HepG2 (cell line): Measurements from ENCODE around the gene XXYLT1. TPM values are rescaled to one million over a fixed set of nuclear protein-coding genes. Genes with fewer than 3 reads are reported as not detected.

Experiments
- BRF2 ChIP-seq: sonication (generic); formaldehyde crosslinking; IDR thresholded peaks from 2 replicates; pipeline ENCODE4 v1.8.1; 2022; ENCODE audit warnings: mild to moderate bottlenecking, missing genetic modification reagents
- CEBPZ ChIP-seq: IDR thresholded peaks from 2 replicates; pipeline ENCODE4 v1.6.1; 2012; ENCODE audit warnings: low read length, improper control_type of control experiment
- DNMT3B ChIP-seq: conservative IDR thresholded peaks from 2 replicates; pipeline ENCODE4 v1.6.1; 2016; ENCODE audit warnings: missing biosample characterization, control low read depth
- EEA1 ChIP-seq: sonication (generic); formaldehyde crosslinking; IDR thresholded peaks from 2 replicates; pipeline ENCODE4 v1.5.1; 2020; ENCODE audit warnings: mild to moderate bottlenecking, missing genetic modification reagents, borderline replicate concordance
- HNRNPH1 ChIP-seq: fragments of 200-400 bp; formaldehyde crosslinking; optimal IDR thresholded peaks from 2 replicates; pipeline ENCODE3; 2017; ENCODE audit warnings: mild to moderate bottlenecking, low read depth, low read length
- JUND ChIP-seq: sonication (generic); formaldehyde crosslinking; IDR thresholded peaks from 2 replicates; pipeline ENCODE4 v1.8.0; 2022; ENCODE audit warnings: mild to moderate bottlenecking, missing genetic modification reagents
- KDM5A ChIP-seq: fragments of 200-600 bp; sonication (generic); IDR thresholded peaks from 2 replicates; pipeline ENCODE4 v1.7.0; 2018; ENCODE audit warnings: antibody characterized with exemption, mild to moderate bottlenecking, low read length, borderline replicate concordance
- NCOA1 ChIP-seq: sonication (generic); formaldehyde crosslinking; IDR thresholded peaks from 2 replicates; pipeline ENCODE4 v1.9.0; 2021; ENCODE audit warnings: missing genetic modification reagents
- NKX3-1 ChIP-seq: sonication (generic); formaldehyde crosslinking; IDR thresholded peaks from 2 replicates; pipeline ENCODE4 v1.5.0; 2020; ENCODE audit warnings: missing genetic modification reagents
- SAFB2 ChIP-seq: sonication (generic); formaldehyde crosslinking; IDR thresholded peaks from 2 replicates; pipeline ENCODE4 v1.5.1; 2020; ENCODE audit warnings: missing genetic modification reagents, low read depth, mild to moderate bottlenecking, borderline replicate concordance
- SPEN ChIP-seq: sonication (generic); formaldehyde crosslinking; IDR thresholded peaks from 2 replicates; pipeline ENCODE4 v1.5.1; 2020; ENCODE audit warnings: low read depth, mild to moderate bottlenecking, missing genetic modification reagents
- SRY ChIP-seq: sonication (generic); formaldehyde crosslinking; IDR thresholded peaks from 2 replicates; pipeline ENCODE4 v1.8.0; 2022; ENCODE audit warnings: mild to moderate bottlenecking, missing genetic modification reagents
- TAF1 ChIP-seq: sonication (generic); formaldehyde crosslinking; IDR thresholded peaks from 2 replicates; pipeline ENCODE4 v1.4.0; 2020; ENCODE audit warnings: missing genetic modification reagents
- TEAD3 ChIP-seq: optimal IDR thresholded peaks from 2 replicates; pipeline ENCODE3; 2016; ENCODE audit warnings: borderline replicate concordance
- TRAFD1 ChIP-seq: sonication (generic); formaldehyde crosslinking; IDR thresholded peaks from 2 replicates; pipeline ENCODE4 v1.5.1; 2020; ENCODE audit warnings: missing genetic modification reagents, mild to moderate bottlenecking, borderline replicate concordance
- YEATS2 ChIP-seq: sonication (generic); formaldehyde crosslinking; IDR thresholded peaks from 2 replicates; pipeline ENCODE4 v1.4.0; 2020; ENCODE audit warnings: missing genetic modification reagents, borderline replicate concordance
- ZFX ChIP-seq: sonication (generic); formaldehyde crosslinking; IDR thresholded peaks from 2 replicates; pipeline ENCODE4 v1.4.0; 2020; ENCODE audit warnings: mild to moderate bottlenecking, low read depth, missing genetic modification reagents, moderate library complexity
- ZNF17 ChIP-seq: sonication (generic); formaldehyde crosslinking; IDR thresholded peaks from 2 replicates; pipeline ENCODE4 v1.5.0; 2020; ENCODE audit warnings: mild to moderate bottlenecking, missing genetic modification reagents
- ZNF607 ChIP-seq: sonication (generic); formaldehyde crosslinking; IDR thresholded peaks from 2 replicates; pipeline ENCODE4 v1.5.1; 2020; ENCODE audit warnings: missing genetic modification reagents, mild to moderate bottlenecking, borderline replicate concordance
- ZNF788 ChIP-seq: sonication (generic); formaldehyde crosslinking; IDR thresholded peaks from 2 replicates; pipeline ENCODE4 v1.5.0; 2020; ENCODE audit warnings: mild to moderate bottlenecking, missing genetic modification reagents, borderline replicate concordance
- polyA plus RNA-seq, 8 experiments: library from polyadenylated mRNA; depleted of rRNA in 3 of 8; stranded (reverse) in 7 of 8; unstranded in 1 of 8; fragments of >200 nt; fragmentation: Illumina TruSeq in 4 of 8; extraction: Trizol in 4 of 8; gene quantifications; 2 replicates each; pipeline versions ENCODE4 v1.2.1 to v1.2.3, GENCODE V29; 2011 to 2016; ENCODE audit warnings: low read depth in 4 of 8, missing spikeins in 1 of 8, mixed read lengths in 1 of 8; ENCODE audit not compliant: insufficient read depth in 1 of 8
- total RNA-seq, 5 experiments: library from RNA; depleted of rRNA; stranded (reverse); fragments of >200 nt; fragmentation: Illumina TruSeq; extraction: Trizol; gene quantifications; 2 replicates each; pipeline ENCODE4 v1.2.3, GENCODE V29; 2016; ENCODE audit warnings: low read depth in 1 of 5
- TF ChIP-seq, protein P1 (sequence below): sonication (generic); formaldehyde crosslinking; IDR thresholded peaks from 2 replicates; pipeline ENCODE4 v1.5.0; 2020; ENCODE audit warnings: mild to moderate bottlenecking, missing genetic modification reagents, moderate library complexity

The XXYLT1 gene
- total and polyA plus RNA-seq, 2 of the 13 experiments (the other 11 are each of a cell fraction or from before 2014, with no cell fraction given) = 17.7 to 19.0 TPM

- TF ChIP-seq, protein P1, sequence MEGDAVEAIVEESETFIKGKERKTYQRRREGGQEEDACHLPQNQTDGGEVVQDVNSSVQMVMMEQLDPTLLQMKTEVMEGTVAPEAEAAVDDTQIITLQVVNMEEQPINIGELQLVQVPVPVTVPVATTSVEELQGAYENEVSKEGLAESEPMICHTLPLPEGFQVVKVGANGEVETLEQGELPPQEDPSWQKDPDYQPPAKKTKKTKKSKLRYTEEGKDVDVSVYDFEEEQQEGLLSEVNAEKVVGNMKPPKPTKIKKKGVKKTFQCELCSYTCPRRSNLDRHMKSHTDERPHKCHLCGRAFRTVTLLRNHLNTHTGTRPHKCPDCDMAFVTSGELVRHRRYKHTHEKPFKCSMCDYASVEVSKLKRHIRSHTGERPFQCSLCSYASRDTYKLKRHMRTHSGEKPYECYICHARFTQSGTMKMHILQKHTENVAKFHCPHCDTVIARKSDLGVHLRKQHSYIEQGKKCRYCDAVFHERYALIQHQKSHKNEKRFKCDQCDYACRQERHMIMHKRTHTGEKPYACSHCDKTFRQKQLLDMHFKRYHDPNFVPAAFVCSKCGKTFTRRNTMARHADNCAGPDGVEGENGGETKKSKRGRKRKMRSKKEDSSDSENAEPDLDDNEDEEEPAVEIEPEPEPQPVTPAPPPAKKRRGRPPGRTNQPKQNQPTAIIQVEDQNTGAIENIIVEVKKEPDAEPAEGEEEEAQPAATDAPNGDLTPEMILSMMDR (CRISPR knock-in tag) = peak; percentile 51; the same call in 1 of the 2 replicates
- TF ChIP-seq SRY (CRISPR knock-in tag) (peak; percentile 85; the same call in 1 of the 2 replicates), HNRNPH1 (no peak), ZNF788 (CRISPR knock-in tag) (peak; percentile 88; the same call in 1 of the 2 replicates), TEAD3 (CRISPR knock-in tag) (peak; percentile 32), CEBPZ (no peak), ZFX (peak; percentile 97), DNMT3B (CRISPR knock-in tag) (no peak), SAFB2 (CRISPR knock-in tag) (peak; percentile 75), NCOA1 (CRISPR knock-in tag) (0 out of 2 replicates have a peak, but pooled peaks have one; percentile 76), KDM5A (peak; percentile 51), YEATS2 (peak; percentile 54), EEA1 (0 out of 2 replicates have a peak, but pooled peaks have one; percentile 54), NKX3-1 (peak; percentile 78), ZNF17 (CRISPR knock-in tag) (no peak), ZNF607 (peak; percentile 75), SPEN (CRISPR knock-in tag) (peak; percentile 83), BRF2 (peak; percentile 35; the same call in 1 of the 2 replicates), JUND (0 out of 2 replicates have a peak, but pooled peaks have one; percentile 11), TAF1 (peak; percentile 76; the same call in 1 of the 2 replicates), TRAFD1 (CRISPR knock-in tag) (no peak; the same call in 1 of the 2 replicates)
Observed at GRCh38 chr3:195259475-195260279, 11.3 kb downstream of the XXYLT1 start (continued).
